HG03354 (cell line): ENCODE results near the gene XYLT1.

Experiments used
- ATAC-seq: cut with Tn5 transposase; IDR thresholded peaks from one replicate; pipeline ENCODE4 v1.9.1; 2021; ENCODE audit warnings: mild to moderate bottlenecking; ENCODE audit not compliant: unreplicated experiment, poor library complexity, severe bottlenecking

The XYLT1 gene

GRCh38 chr16:17382514-17382913 lies 88.2 kb downstream of the XYLT1 start:
- no peak for ATAC-seq

GRCh38 chr16:17381784-17382183 lies 89.0 kb downstream of the XYLT1 start:
- ATAC-seq, result no peak

GRCh38 chr16:17380613-17381012 lies 90.1 kb downstream of the XYLT1 start:
- no peak for ATAC-seq

- ATAC-seq, result no peak
Observed at GRCh38 chr16:17379121-17379571, 91.6 kb downstream of the XYLT1 start.

- no peak for ATAC-seq
Observed at GRCh38 chr16:17377360-17378324, 93.1 kb downstream of the XYLT1 start.

DNA sequence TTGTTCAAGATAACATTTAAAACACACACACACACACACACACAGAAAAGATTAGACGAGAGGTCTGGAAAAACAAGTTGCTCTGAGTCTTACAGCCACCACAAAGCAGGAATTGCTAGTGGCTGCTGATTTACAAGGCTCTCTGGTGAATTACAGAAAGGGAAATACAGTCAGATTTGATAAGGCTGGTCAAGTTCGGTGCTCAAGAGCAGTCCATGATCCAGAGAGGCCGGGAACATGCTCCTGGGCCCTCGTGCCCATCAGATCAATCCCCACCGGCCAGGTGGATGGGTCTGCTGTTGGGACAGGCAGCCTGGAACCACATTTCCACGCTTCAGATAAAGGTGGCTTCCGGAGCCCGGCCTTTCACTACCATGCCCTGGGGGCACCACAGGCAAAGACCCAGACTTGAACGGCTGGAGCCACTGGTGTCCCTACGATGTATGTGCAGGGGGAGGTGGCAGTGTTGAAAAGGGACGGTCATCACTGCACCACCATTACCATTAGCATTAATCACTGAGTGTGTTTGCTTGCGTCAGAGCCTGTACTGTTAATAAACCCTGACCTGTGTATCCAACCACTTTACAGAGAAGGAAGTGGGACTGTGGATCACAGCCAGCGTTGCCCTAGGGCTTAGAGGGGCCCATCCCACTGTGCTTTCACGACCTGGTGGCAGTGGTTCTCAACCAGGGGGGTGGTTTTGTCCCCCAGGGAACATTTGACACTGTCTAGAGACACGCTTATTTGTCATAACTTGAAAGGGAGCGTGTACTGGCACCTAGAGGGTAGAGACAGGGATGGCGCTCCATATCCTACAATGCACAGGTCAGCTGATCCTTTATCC lies 95.1 kb downstream of the XYLT1 start:
- no peak for ATAC-seq

DNA sequence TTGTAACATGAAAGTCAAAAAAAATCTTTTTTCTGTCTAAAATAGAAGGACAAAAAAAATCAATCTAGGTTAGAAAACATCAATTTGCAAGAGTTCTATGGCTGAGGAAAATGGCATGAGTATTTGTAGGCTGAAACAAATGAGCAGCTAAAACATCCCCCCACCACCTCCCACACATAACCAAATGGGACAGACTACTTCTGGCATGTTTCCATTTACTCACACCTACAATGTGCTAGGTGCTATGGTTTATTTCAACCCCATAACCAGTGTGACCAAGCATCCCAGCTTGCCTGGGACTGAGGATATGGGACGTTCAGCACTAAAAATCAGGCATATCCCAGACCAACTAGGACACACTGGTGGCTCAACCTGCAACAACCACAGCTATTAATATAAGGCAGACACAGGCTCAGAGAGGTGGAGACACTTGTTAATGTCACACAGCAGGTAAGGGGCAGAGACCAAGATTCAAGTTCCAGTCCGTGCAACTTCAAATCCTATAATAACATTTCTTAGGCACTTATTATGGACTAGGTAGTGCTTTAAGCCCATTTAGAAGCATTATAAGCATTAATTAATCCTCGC lies 96.0 kb downstream of the XYLT1 start:
- ATAC-seq, result no peak

DNA sequence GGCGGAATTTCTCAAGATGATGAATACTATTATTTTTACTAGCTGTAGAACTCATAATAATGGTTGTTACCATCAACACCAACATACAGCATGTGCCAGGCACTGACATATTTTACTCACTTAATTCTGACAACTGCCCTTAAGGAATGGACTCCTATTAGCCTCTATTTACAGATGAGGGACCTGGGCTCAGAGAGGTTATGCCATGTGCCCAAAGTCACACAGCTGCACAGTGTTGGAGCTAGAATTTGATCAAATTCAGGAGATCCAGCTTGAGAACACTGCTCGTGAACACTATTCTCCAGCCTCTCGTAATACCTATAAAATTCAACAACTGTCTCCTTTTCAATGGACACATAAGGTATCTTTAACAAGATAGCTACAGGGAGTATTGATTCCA lies 97.2 kb downstream of the XYLT1 start:
- no peak for ATAC-seq

GRCh38 chr16:17372386-17372785 lies 98.4 kb downstream of the XYLT1 start:
- ATAC-seq, result no peak

GRCh38 chr16:17371299-17371698 lies 99.5 kb downstream of the XYLT1 start:
- ATAC-seq, result no peak

GRCh38 chr16:17370731-17371285 lies 100.0 kb downstream of the XYLT1 start:
- no peak for ATAC-seq

- ATAC-seq, result no peak
Observed at GRCh38 chr16:17370223-17370707, 100.5 kb downstream of the XYLT1 start.

GRCh38 chr16:17369421-17370222 lies 101.1 kb downstream of the XYLT1 start:
- ATAC-seq, result no peak

DNA sequence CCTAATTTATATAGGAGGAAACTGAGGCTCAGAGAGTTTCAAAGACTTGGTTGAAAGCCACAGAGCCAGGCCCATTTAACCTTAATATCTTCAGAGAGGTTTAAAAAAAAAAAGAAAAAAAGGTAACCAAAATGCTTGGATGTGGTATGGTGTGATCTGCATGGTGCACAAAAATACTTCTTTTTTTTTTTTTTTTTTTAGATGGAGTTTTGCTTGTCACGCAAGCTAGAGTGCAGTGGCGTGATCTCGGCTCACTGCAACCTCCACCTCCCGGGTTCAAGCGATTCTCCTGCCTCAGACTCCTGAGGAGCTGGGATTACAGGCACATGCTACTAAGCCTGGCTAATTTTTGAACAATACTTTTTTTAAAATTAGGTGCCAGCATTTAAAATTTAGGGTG lies 101.8 kb downstream of the XYLT1 start:
- no peak for ATAC-seq

GRCh38 chr16:17368446-17368845 lies 102.3 kb downstream of the XYLT1 start:
- ATAC-seq, result no peak

GRCh38 chr16:17367923-17368322 lies 102.8 kb downstream of the XYLT1 start:
- no peak for ATAC-seq

- no peak for ATAC-seq
Observed at GRCh38 chr16:17367036-17367435, 103.7 kb downstream of the XYLT1 start.

GRCh38 chr16:17366299-17366961 lies 104.3 kb downstream of the XYLT1 start:
- no peak for ATAC-seq
